Hepatocyte (in vitro differentiated cells): ENCODE measurements around the gene ACAN. TPM values are rescaled to one million over a fixed set of nuclear protein-coding genes. Genes with fewer than 3 reads are reported as not detected.

Source experiments
- DNase-seq: peaks from one replicate; pipeline ENCODE4 v3.0.0-alpha.2; 2016; ENCODE audit warnings: low spot score
- H2AFZ ChIP-seq: fragments of 200-600 bp; sonication (generic); 2 replicates; pipeline ENCODE4 v1.6.0; 2016; ENCODE audit warnings: antibody characterized with exemption, mild to moderate bottlenecking
- H3K27ac ChIP-seq: fragments of 200-600 bp; sonication (generic); 2 replicates; pipeline ENCODE4 v1.5.1; 2016; ENCODE audit warnings: mild to moderate bottlenecking
- H3K27me3 ChIP-seq: fragments of 200-600 bp; sonication (generic); 2 replicates; pipeline ENCODE4 v1.6.1; 2016
- H3K36me3 ChIP-seq: fragments of 200-600 bp; sonication (generic); replicated peaks from 2 replicates; pipeline ENCODE4 v1.5.1; 2016; ENCODE audit warnings: low read depth; ENCODE audit not compliant: insufficient read depth
- H3K4me1 ChIP-seq: fragments of 200-600 bp; sonication (generic); 2 replicates; pipeline ENCODE4 v1.5.1; 2016; ENCODE audit warnings: mild to moderate bottlenecking, moderate library complexity; ENCODE audit not compliant: insufficient read depth
- H3K4me2 ChIP-seq: fragments of 200-600 bp; sonication (generic); 2 replicates; pipeline ENCODE4 v1.6.0; 2016
- H3K4me3 ChIP-seq: fragments of 200-600 bp; sonication (generic); 2 replicates; pipeline ENCODE4 v1.5.1; 2016; ENCODE audit warnings: mild to moderate bottlenecking
- H3K79me2 ChIP-seq: fragments of 200-600 bp; sonication (generic); 2 replicates; pipeline ENCODE4 v1.6.0; 2017; ENCODE audit warnings: mild to moderate bottlenecking
- H3K9me2 ChIP-seq: fragments of 200-600 bp; sonication (generic); replicated peaks from 2 replicates; pipeline ENCODE4 v1.6.0; 2017; ENCODE audit warnings: mild to moderate bottlenecking; ENCODE audit not compliant: insufficient read depth
- H3K9me3 ChIP-seq: fragments of 200-600 bp; sonication (generic); 2 replicates; pipeline ENCODE4 v1.5.1; 2016; ENCODE audit warnings: low read depth, mild to moderate bottlenecking
- H4K20me1 ChIP-seq: fragments of 200-600 bp; sonication (generic); 2 replicates; pipeline ENCODE4 v1.6.0; 2016; ENCODE audit warnings: mild to moderate bottlenecking; ENCODE audit not compliant: insufficient read depth, poor library complexity, severe bottlenecking
- EZH2 ChIP-seq: fragments of 200-600 bp; sonication (generic); IDR thresholded peaks from 2 replicates; pipeline ENCODE4 v1.6.1; 2016; ENCODE audit warnings: antibody characterized with exemption, mild to moderate bottlenecking, borderline replicate concordance
- EZH2phosphoT487 ChIP-seq: fragments of 200-600 bp; sonication (generic); IDR thresholded peaks from one replicate; pipeline ENCODE4 v1.6.1; 2018; ENCODE audit warnings: antibody characterized with exemption, mild to moderate bottlenecking, low read depth, moderate library complexity; ENCODE audit not compliant: unreplicated experiment, severe bottlenecking
- WGBS: methylation state at CpG from one replicate; pipeline ENCODE4 v1.1.6; 2016; ENCODE audit warnings: low lambda C conversion rate; ENCODE audit errors: missing lambda C conversion rate; 5-methylcytosine and 5-hydroxymethylcytosine counted together
- polyA plus RNA-seq: library from polyadenylated mRNA; unstranded; fragments of >200 nt; fragmentation: Nextera tagmentation; extraction: Ambion mirVana; gene quantifications from 2 replicates; pipeline ENCODE4 v1.2.1, GENCODE V29; 2016
- total RNA-seq: library from RNA; depleted of rRNA; stranded (reverse); fragments of >200 nt; gene quantifications from 2 replicates; pipeline ENCODE4 v1.2.3, GENCODE V29; 2014
- TF ChIP-seq, protein P1 (sequence below): fragments of 200-600 bp; sonication (generic); IDR thresholded peaks from 2 replicates; pipeline ENCODE4 v1.5.1; 2016; ENCODE audit warnings: antibody characterized with exemption, mild to moderate bottlenecking; ENCODE audit not compliant: poor library complexity

Gene ACAN
- total and polyA plus RNA-seq, 2 experiments from 2014 or later, result 0.20 to 0.34 TPM

DNA sequence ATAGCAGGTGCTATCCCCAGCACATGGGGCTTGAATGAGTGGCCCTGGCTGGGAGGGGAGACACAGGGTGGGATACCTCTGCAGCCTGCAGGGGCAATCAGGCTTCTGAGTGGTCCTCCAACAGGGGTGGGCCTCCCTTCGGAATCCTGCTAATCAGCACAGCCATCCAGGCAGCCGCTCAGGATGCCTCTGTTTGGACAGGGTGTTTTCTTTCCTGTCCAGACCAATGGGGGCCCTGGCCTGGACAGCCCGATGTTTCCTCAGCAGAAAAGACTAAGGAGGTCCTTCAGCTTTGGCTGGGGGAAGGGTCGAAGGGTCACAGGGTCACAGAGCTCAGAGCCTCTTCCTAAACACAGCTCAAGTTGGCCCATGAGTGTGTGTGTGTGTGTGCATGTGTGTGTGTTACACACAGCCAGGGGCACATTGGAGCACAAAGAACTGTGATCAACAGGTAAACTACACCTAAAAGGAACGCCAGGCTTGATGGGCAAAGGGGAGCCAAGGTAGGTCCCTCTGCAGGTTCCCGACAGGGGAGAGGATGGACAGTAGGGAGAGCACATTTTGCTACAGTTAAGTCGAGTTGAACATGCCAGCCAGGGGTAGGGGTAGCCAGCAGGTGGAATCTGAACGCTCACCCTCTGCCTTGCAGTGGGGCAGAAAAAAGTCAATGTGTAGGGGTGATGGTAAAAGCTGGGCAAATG, 93.2 kb downstream of the ACAN start:
- H3K4me2 ChIP-seq, result no peak overlapping the region
- no peaks in the 10 kb centered on the region for H3K79me2 ChIP-seq
- WGBS, result 65% methylated on average over 8 of the region's 8 CpGs
- H4K20me1 ChIP-seq, result no peaks in the 10 kb centered on the region
- H3K27ac ChIP-seq, result no peak overlapping the region
- no peak overlapping the region for H3K4me3 ChIP-seq
- no peaks in the 10 kb centered on the region for H3K9me3 ChIP-seq
- no peak for TF ChIP-seq EZH2phosphoT487
- TF ChIP-seq, protein P1, sequence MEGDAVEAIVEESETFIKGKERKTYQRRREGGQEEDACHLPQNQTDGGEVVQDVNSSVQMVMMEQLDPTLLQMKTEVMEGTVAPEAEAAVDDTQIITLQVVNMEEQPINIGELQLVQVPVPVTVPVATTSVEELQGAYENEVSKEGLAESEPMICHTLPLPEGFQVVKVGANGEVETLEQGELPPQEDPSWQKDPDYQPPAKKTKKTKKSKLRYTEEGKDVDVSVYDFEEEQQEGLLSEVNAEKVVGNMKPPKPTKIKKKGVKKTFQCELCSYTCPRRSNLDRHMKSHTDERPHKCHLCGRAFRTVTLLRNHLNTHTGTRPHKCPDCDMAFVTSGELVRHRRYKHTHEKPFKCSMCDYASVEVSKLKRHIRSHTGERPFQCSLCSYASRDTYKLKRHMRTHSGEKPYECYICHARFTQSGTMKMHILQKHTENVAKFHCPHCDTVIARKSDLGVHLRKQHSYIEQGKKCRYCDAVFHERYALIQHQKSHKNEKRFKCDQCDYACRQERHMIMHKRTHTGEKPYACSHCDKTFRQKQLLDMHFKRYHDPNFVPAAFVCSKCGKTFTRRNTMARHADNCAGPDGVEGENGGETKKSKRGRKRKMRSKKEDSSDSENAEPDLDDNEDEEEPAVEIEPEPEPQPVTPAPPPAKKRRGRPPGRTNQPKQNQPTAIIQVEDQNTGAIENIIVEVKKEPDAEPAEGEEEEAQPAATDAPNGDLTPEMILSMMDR, result no peak
- TF ChIP-seq EZH2, result no peak
- H2AFZ ChIP-seq, result no peak overlapping the region
- DNase-seq, result no peak
- H3K27me3 ChIP-seq, result peaks cover 10% of the 10 kb centered on the region
- H3K36me3 ChIP-seq, result no peaks in the 10 kb centered on the region
- no peaks in the 10 kb centered on the region for H3K9me2 ChIP-seq
- peaks cover 25% of the 10 kb centered on the region for H3K4me1 ChIP-seq

DNA sequence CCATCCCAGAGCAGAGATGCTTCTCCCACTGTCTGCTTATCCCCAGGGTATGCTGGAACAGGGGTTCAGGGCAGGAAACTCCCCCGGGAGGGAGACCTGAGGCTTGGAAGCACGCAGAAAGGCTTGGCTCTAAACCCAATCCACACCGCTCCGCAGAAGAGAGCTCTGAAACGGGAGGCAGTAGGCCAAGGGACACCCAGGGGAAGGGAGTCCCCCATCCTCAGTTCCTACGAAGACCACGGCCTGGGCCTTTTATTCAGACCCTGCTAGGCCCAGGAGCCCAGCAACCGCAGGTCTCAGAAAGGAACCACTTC, 93.9 kb downstream of the ACAN start:
- peak overlapping the region; percentile 30 for H3K27ac ChIP-seq
- WGBS, result 56% methylated on average over 8 of the region's 8 CpGs

DNA sequence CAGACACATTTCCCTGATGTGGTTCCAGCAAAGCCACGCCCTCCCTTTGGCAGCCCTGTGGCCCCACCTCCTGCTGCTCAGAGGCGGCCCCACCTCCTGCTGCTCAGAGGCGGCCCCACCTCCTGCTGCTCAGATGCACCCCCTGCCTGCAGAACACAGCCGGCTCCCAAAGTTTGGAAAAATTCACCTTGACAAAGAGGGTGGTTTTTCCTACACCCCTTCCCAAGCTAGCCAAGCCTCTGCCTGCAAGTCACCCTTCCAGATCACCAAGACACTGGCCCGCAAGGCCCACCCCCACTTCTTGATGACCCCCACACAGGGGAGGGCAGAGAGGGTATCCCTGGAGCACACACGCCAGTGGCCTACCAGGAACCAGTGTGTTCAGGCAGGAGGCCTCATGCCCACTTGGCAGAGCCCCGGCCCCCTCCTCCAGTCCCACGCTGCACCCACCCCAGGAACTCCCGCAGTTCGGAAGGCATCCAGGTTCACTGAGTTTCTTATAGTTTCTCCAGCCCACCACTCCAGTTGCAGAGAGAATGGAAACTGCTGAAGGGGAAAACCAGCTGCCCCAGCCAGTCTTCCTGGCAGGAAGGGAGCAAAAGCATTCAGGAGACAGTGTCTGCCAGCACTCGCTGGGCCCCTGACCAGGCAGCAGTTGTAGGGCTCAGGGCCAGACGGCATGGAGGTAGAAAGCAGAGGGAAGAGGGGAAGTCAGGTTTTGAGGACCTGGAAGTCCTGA, 94.4 kb downstream of the ACAN start:
- H3K27ac ChIP-seq, result peak overlapping the region; percentile 70
- no peak for TF ChIP-seq EZH2phosphoT487
- TF ChIP-seq, protein P1, result peak; percentile 61
- no peaks in the 10 kb centered on the region for H4K20me1 ChIP-seq
- no peaks in the 10 kb centered on the region for H3K36me3 ChIP-seq
- no peak overlapping the region for H3K4me3 ChIP-seq
- WGBS, result 49% methylated on average over 11 of the region's 12 CpGs
- DNase-seq, result peak; percentile 95
- H3K9me3 ChIP-seq, result no peaks in the 10 kb centered on the region
- H3K4me1 ChIP-seq, result peaks cover 25% of the 10 kb centered on the region
- no peaks in the 10 kb centered on the region for H3K79me2 ChIP-seq
- H3K27me3 ChIP-seq, result peaks cover 10% of the 10 kb centered on the region
- no peak overlapping the region for H2AFZ ChIP-seq
- H3K4me2 ChIP-seq, result peak overlapping the region; percentile 18
- no peaks in the 10 kb centered on the region for H3K9me2 ChIP-seq

More for the DNA sequence above, 93.9 kb downstream of the ACAN start:
- Histone ChIP-seq H3K4me2 (no peak overlapping the region), H3K79me2 (no peaks in the 10 kb centered on the region), H3K9me3 (no peaks in the 10 kb centered on the region), H3K9me2 (no peaks in the 10 kb centered on the region), H2AFZ (no peak overlapping the region), H4K20me1 (no peaks in the 10 kb centered on the region), H3K4me3 (no peak overlapping the region), H3K36me3 (no peaks in the 10 kb centered on the region), H3K27me3 (peaks cover 10% of the 10 kb centered on the region), H3K4me1 (peaks cover 25% of the 10 kb centered on the region)
- TF ChIP-seq, protein P1, result no peak
- TF ChIP-seq EZH2phosphoT487 (no peak), EZH2 (no peak)
- no peak for DNase-seq
